Dermis microvascular lymphatic vessel endothelial cell (primary cell): Measurements from ENCODE around the gene HEPACAM. TPM values are rescaled to one million over a fixed set of nuclear protein-coding genes. Genes with fewer than 3 reads are reported as not detected.

Experiments used
- DNase-seq, 2 donors: peaks; one replicate each; pipeline versions ENCODE4 v3.0.0 to v3.0.0-alpha.2; 2010; ENCODE audit warnings: low read depth in 2 of 2
- total RNA-seq: library from RNA; depleted of rRNA; stranded (reverse); fragments of >200 nt; gene quantifications from 2 replicates; pipeline ENCODE4 v1.2.1, GENCODE V29; 2014

HEPACAM gene
- total RNA-seq, 1 donor from 2014 or later, result under 0.01 TPM

DNA sequence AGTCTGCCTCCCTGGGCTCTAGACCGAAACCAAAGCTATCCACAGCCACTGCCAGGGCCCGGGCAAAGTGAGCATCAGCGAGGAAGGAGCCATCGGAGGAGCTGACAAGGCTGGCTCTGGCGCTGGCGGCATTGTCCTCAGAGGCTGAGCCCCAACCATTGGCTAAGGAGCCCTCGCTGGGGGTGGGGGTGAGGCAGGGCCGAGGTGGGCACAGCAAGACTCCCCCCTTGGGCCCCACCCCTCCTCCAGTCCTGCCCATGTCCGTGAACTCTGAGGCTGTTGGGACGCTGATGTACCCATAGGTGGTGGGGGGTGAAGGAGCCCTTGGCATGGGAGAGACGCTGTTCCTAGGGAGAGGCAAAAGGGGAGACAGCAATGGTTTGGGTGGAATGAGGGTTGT is 49.4 kb downstream of the HEPACAM start:
- DNase-seq, result no peak

DNA sequence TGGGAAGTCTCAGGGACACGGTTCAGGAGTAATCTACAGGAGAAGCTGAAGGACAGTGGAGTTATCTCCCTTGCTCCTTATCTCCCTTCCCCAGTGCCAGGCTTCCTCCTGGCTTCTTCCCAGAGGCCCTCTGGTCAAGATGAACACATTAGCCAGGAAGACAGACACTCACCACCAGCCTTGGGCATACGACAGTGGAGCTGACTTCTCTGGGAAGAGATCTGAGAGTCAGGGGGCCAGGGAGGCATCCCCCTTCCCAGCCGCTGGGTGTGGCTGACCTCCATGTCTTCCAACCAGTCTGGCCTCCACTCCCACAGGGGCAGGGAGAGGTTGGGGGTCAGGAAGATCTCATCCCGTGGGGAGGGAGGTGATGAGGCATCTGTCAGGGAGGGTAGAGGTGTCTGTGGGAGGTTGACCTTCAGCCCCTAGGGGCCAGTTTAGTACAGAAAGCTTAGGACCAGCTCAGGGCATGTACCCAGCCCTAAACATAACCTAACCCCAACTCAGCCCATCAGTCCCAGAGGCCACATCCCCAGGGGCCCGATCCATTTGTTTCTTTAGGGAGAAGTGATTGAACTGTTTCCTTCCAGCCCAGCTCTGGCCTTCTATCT is 50.9 kb downstream of the HEPACAM start:
- no peak for DNase-seq

DNA sequence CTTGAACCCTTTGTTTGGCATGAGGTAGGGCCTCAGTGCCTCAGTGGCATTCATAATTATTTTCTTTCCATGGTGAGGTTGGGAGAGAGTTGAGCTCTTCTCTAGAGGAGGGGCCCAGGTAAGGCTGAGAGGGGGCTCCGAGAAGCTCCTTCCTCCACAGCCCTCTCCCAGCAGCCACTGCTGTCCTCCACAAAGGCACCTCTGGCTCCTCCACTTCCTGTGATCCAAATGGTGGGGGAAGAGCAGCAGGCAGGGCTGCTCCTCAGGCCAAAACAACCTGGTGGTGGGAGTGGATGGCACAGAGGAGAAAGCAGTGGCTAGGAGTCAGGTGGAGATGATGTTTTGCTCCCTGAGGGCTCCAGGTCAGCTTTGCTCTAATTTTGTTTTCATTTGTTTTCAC is 51.5 kb downstream of the HEPACAM start:
- no peak for DNase-seq

- DNase-seq, result peak in 1 of 2 donors; percentile 59
Measured at GRCh38 chr11:124882339-124883071, 53.3 kb downstream of the HEPACAM start.

DNA sequence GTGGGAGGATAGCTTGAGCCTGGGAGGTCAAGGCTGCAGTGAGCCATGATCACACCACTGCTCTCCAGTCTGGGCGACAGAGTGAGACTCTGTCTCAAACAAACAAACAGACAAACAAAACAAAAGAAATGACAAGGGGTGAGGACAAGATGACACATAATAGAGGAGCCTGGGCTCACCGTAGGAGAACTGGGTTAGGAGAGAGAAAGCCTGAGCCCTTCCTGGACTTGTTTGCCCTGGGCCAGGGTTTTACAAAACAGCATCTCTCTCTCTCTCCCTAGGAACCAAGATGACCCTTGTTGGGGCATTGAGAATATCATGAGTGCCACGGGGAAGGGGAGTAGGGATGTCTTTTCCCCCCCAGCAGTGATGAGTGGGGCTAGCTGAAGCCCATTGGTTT is 54.9 kb downstream of the HEPACAM start:
- DNase-seq, result no peak

DNA sequence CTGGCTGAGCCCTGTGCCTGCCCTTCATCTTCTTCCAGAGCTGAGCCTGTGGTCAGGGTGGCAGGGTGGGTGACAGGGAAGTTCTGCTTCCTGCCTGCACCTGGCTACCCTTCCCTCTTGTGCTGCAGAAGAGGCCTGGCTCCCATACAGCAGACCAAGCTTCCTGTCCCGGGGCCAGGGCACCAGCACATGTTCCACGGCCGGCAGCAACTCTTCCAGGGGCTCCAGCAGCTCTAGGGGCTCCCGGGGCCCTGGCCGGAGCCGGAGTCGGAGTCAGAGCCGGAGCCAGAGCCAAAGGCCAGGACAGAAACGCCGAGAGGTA is 55.6 kb downstream of the HEPACAM start:
- DNase-seq, result no peak

- no peak for DNase-seq
Measured at GRCh38 chr11:124879493-124880289, 56.2 kb downstream of the HEPACAM start.

DNA sequence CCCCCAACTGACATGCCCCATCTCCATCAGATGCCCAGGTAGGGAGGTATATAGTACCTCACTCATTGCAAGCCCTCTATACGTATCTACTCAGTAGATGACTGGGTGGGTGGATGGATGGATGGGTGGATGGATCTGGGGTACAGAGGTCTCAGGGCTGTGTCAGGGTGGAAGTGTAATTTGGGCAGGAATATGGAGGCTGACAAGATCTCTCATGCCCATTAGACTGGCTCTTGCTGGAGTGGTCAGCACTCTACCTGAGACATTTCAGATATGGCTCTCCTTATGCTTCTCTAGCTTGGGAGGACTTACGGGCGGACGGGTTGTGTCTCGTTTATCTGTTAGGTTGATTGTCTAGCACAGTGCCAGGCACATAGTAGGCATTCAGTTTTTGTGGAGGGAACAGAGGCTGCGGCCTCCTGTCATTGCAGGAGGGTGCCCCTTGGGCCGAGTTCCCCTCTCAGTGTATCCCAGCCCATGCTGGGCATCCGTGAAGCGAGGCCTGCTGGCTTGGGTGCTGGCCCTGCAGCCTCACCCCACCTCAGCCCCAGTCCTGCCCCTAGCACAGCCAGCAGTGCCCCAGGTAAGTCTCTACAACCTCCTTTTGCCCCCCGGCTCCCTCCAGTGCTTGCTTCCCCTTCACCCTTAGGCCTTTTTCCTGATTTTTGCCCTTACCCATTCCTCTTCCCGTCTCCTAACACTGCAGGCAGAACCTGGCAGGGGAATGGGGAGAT is 56.9 kb downstream of the HEPACAM start:
- no peak for DNase-seq

- no peak for DNase-seq
Measured at GRCh38 chr11:124877910-124878758, 57.7 kb downstream of the HEPACAM start.

GRCh38 chr11:124877631-124877909 is 58.3 kb downstream of the HEPACAM start:
- DNase-seq, result no peak

DNA sequence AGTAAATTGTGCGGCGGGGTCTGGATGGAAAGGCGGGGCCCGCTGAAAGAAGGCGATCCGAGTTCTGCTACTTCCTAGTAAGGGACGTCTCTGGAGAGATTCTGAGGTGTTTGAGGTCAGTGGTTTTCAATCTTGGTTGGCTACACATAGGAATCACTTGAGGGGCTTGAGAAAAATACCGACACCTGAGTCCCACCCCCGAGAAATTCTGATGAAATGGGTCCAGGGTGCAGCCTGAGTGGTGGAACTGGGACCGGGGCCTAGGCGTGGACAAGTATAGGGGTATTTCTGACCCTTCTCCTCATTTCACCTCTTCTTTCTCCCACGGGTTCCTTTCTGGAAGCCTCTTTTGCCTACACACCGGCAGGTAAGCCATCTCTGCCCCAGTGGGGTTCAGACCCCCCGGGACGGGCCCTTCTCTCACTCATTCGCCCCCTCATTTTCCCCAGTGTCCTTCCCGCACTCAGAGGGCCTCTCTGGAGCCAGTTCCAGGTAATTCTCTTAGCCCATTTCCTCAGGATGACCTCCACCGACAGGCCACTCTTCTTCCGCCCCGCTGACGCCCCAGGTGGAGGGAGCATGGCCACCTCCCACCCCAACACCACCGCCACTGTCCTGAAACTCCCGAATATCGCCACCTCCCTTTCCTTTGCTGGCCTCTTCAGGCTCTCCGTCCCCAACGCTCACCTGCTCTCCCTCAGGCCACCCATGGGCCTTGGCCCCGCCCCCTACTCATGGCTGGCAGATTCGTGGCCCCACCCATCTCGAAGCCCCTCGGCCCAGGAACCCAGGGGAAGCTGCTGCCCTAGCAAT is 58.8 kb downstream of the HEPACAM start:
- DNase-seq, result no peak

DNA sequence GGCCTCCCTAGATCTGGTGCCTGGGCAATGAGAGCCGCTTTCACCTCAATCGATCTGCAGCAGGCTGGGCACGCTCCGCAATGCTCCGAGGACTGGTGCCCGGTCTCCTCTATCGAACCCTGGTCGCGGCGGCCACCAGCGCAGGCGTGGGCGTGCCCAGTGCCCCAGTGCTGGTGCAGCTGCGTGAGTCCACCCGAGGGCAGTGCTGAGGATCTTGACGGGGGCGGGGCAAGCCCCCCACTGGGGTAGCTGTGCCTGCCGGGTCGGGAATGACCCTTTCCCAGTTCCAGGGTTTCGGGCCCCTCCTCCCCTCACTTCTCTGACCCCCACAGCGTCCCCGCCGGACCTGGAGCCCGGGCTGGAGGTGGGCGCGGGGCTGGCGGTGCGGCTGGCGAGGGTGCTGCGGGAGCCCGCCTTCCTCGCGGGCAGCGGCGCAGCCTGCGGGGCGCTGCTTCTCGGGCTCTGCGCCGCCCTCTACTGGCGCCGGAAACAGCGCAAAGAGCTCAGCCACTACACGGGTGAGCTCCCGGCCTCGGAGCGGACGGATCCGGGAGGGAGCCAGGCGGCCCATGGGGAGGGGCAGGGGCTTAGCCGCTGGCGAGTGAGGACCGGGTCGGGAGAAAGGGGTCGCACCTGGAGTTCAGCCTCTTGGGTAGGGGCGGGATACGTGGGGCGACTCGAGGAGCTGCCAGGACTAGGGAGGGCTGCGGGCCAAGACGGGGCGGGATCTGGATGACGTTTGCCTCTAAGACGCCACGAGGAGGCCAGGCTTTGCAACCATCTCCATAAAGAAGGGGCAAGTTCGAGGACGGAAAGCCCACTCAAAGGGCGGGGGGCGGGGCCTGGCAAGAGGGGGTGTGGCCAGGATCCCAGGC is 59.7 kb downstream of the HEPACAM start:
- DNase-seq, result peak; percentile 67 to 93

- no peak for DNase-seq
Measured at GRCh38 chr11:124875401-124875800, 60.4 kb downstream of the HEPACAM start.

- DNase-seq, result no peak
Measured at GRCh38 chr11:124874571-124875255, 61.1 kb downstream of the HEPACAM start.

DNA sequence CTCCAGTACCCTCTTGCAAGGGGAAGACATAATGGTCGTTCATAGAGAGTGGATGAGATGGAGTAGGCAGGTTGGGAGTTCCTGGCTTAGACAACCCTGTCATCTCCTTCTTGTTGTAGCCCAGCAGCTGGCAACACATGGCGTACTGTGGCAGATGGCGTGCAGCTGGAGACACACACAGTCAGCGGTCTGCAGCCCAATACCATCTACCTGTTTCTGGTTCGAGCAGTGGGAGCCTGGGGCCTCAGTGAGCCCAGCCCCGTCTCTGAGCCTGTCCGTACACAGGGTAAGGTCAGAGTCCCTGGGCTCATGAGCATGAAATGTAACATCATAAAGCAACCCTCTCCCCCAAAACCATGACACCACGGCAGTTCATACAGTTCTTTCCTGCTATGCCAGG is 61.9 kb downstream of the HEPACAM start:
- no peak for DNase-seq

DNA sequence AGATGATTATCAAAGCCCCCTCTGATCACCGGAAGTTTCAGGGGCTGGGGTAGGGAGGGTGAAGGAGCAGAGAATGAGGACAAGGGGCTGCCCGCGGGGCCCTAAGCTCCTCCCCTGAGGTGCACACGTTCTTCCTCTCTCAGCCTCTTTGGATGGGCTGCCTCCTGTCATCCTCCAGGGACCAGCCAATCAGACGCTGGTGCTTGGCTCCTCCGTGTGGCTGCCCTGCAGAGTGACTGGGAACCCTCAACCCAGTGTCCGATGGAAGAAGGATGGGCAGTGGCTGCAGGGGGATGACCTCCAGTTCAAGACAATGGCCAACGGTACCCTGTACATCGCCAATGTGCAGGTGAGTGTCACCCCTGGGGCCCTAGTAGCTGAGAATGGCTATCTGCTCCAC is 63.1 kb downstream of the HEPACAM start:
- no peak for DNase-seq

DNA sequence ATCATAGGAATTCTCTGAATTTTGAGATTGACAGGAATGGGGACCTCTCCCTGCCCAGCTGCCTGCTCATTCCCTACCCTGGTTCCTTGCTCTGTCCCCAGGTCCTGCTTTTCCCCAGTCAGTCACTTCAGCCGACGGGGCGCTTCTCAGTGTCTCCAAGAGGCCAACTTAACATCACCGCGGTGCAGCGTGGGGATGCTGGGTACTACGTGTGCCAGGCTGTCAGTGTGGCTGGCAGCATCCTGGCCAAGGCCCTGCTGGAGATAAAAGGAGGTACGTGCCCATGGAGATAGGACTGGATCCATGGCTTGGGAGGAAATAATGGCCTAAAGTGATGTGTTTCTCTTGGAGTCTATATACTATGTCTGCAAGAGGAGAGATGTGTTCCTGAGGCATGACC is 63.6 kb downstream of the HEPACAM start:
- no peak for DNase-seq

GRCh38 chr11:124870430-124870829 is 65.4 kb downstream of the HEPACAM start:
- no peak for DNase-seq

GRCh38 chr11:124869856-124870387 is 65.9 kb downstream of the HEPACAM start:
- no peak for DNase-seq
